Calu3 (cell line): ENCODE measurements around the gene CDK14. TPM values are rescaled to one million over a fixed set of nuclear protein-coding genes. Genes with fewer than 3 reads are reported as not detected.

ENCODE experiments used
- BruUV-seq: library from RNA; stranded (reverse); fragments of 400-500 nt; replicated peaks from 2 replicates; lab custom pipeline; 2021; lab: Mats Ljungman, UMichigan
- CTCF ChIA-PET: fragments of 300-600 bp; sonication (Branson Sonifier 250); formaldehyde crosslinking; loops from one replicate; lab custom pipeline; 2022; ENCODE audit warnings: antibody characterized with exemption; lab: Charles Lee
- DNase-seq: peaks from one replicate; pipeline ENCODE4 v3.0.0; 2022
- H3K27ac Mint-ChIP-seq: one replicate; pipeline ENCODE4 v1.8.0; 2022; ENCODE audit warnings: mixed read lengths; ENCODE audit not compliant: unreplicated experiment
- H3K27me3 Mint-ChIP-seq: one replicate; pipeline ENCODE4 v1.8.0; 2022; ENCODE audit warnings: mixed read lengths; ENCODE audit not compliant: unreplicated experiment
- H3K36me3 Mint-ChIP-seq: one replicate; pipeline ENCODE4 v1.8.0; 2022; ENCODE audit warnings: mild to moderate bottlenecking, moderate library complexity, mixed read lengths; ENCODE audit not compliant: insufficient read depth, unreplicated experiment
- H3K4me1 Mint-ChIP-seq: one replicate; pipeline ENCODE4 v1.8.0; 2022; ENCODE audit warnings: mild to moderate bottlenecking, low read depth, mixed read lengths; ENCODE audit not compliant: unreplicated experiment
- H3K4me3 Mint-ChIP-seq: one replicate; pipeline ENCODE4 v1.8.0; 2022; ENCODE audit warnings: mild to moderate bottlenecking, low read depth, moderate library complexity, mixed read lengths; ENCODE audit not compliant: unreplicated experiment
- H3K9me3 Mint-ChIP-seq: one replicate; pipeline ENCODE4 v1.8.0; 2022; ENCODE audit warnings: low read depth, mixed read lengths; ENCODE audit not compliant: unreplicated experiment
- intact Hi-C: fragments of 100-400 bp; cut with micrococcal nuclease; formaldehyde crosslinking; loops from one replicate; pipeline ENCODE4 v1.10.0; 2022; ENCODE audit not compliant: unreplicated experiment
- total RNA-seq: library from RNA; stranded (reverse); gene quantifications from 2 replicates; pipeline ENCODE4 v1.2.3, GENCODE V29; 2022
- TF ChIP-seq, protein P1 (sequence below): fragments of 200-600 bp; IDR thresholded peaks from one replicate; pipeline ENCODE4 v1.8.0; 2022; ENCODE audit warnings: antibody characterized with exemption; ENCODE audit not compliant: unreplicated experiment

The CDK14 gene
- total RNA-seq, 1 experiment from 2014 or later: 29.4 TPM

DNA sequence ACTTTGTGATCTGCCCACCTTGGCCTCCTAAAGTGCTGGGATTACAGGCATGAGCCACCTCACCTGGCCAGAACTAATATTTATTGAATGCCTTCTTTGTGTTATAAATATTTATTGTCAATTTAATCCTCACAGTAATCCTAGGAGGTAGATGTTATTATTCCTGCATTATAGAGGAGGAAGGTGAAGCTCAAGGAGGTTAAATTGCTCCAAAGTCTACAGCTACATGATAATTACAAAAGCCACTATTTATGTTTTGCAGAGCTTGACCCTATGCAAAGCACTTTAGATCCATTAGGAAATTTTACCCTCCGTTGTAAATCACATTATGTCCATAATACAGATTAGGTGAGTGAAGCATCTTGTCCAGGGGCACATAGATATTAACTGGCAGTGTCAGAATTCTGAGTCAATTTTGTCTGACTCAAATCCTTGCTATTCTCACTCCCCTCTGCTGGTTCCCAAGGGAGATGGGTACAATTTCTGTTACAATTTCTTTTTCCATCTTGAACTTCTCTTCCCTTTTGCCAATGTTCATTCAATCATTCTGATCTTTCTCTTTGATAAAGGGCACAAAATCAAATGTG, 25.7 kb upstream of the CDK14 start:
- no peak for DNase-seq
- TF ChIP-seq, protein P1, sequence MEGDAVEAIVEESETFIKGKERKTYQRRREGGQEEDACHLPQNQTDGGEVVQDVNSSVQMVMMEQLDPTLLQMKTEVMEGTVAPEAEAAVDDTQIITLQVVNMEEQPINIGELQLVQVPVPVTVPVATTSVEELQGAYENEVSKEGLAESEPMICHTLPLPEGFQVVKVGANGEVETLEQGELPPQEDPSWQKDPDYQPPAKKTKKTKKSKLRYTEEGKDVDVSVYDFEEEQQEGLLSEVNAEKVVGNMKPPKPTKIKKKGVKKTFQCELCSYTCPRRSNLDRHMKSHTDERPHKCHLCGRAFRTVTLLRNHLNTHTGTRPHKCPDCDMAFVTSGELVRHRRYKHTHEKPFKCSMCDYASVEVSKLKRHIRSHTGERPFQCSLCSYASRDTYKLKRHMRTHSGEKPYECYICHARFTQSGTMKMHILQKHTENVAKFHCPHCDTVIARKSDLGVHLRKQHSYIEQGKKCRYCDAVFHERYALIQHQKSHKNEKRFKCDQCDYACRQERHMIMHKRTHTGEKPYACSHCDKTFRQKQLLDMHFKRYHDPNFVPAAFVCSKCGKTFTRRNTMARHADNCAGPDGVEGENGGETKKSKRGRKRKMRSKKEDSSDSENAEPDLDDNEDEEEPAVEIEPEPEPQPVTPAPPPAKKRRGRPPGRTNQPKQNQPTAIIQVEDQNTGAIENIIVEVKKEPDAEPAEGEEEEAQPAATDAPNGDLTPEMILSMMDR: no peak
- CTCF ChIA-PET: no interaction called here
- no peaks in the 10 kb centered on the region for H3K27me3 Mint-ChIP-seq
- H3K4me1 Mint-ChIP-seq: no peaks in the 10 kb centered on the region
- no peaks in the 10 kb centered on the region for H3K36me3 Mint-ChIP-seq
- H3K4me3 Mint-ChIP-seq: no peak overlapping the region
- BruUV-seq: no TSS peak
- H3K9me3 Mint-ChIP-seq: no peaks in the 10 kb centered on the region
- no peak overlapping the region for H3K27ac Mint-ChIP-seq
- intact Hi-C loops: no loop called here

DNA sequence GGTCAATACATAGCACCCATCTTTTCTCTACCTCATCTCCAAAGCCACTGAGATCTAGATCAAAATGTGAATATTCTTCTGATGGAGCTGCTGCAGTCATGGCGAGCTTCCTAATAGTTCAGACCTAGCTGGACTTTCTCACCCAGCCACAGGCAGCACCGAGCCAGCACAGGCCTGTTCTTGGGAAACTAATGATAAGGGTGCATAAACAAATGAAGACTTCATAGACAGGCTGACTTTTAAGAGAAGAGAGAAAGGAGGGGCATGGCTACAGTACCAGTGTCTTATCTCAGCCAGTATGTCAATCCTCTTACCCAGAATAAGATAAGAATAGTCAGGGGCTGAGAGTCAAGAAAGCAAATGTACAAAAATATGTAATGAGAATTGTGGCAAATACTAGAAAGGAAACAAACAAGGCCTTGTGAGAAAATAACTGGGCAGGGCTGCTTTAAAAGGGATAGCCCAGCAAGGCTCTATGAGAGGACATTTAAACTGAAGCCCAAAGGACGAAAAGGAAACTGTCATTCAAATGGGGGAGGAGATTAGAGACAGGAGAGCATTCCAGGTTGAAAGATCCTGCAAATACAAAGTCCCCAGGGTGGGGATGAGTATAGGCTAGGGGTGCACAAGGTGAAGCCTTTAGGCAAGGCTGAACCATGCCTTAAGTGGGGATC, 21.8 kb upstream of the CDK14 start:
- Mint-ChIP-seq H3K27ac (no peak overlapping the region), H3K9me3 (no peaks in the 10 kb centered on the region), H3K27me3 (no peaks in the 10 kb centered on the region), H3K36me3 (no peaks in the 10 kb centered on the region), H3K4me3 (no peak overlapping the region), H3K4me1 (no peaks in the 10 kb centered on the region)
- intact Hi-C loops: no loop called here
- CTCF ChIA-PET: no interaction called here
- TF ChIP-seq, protein P1: no peak
- BruUV-seq: no TSS peak
- no peak for DNase-seq

DNA sequence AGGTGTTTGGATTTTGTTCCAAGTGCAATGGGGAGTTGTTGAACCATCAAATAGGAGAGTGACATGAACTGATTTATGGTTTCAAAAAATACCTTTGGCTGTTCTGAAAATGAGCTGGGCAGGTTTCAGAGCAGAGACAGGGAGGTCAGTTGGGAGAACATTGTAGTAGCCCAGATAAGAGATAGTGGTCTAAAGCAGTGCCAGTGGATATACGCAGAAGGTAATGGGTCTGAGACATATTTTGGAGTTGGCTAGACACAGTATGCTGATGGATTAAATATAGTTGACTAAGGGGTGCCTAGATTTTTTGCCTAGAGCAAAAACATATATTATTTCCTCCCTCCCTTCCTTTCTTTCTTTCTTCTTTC, 21.3 kb upstream of the CDK14 start:
- TF ChIP-seq, protein P1: no peak
- DNase-seq: no peak
- CTCF ChIA-PET: no interaction called here
- H3K4me3 Mint-ChIP-seq: no peak overlapping the region
- no peaks in the 10 kb centered on the region for H3K36me3 Mint-ChIP-seq
- BruUV-seq: no TSS peak
- peaks cover under 1% of the 10 kb centered on the region for H3K4me1 Mint-ChIP-seq
- H3K27ac Mint-ChIP-seq: no peak overlapping the region
- no peaks in the 10 kb centered on the region for H3K9me3 Mint-ChIP-seq
- intact Hi-C loops: no loop called here
- H3K27me3 Mint-ChIP-seq: no peaks in the 10 kb centered on the region

DNA sequence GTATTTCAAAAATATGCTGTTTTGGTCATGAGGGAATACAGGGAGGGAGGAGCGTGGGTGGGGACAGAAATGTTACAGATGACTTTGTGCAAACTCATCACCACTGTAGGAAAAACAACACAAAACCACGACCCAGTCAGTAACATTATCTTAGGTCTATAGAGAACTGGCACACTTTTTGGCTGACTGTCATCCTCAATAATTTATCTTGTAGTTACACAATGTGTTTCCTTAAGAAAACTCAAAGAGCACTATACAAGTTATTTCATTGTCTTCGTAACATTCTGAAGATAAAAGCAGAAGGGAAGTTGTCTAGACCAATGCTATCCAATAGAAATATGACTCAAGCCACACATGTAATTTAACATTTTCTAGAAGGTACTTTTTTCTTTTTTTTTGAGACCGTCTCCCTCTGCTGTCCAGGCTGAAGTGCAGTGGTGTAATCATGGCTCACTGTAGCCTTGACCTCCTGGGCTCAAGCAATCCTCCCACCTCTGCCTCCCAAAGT, 16.9 kb upstream of the CDK14 start:
- Mint-ChIP-seq H3K4me1 (peaks cover 17% of the 10 kb centered on the region), H3K9me3 (no peaks in the 10 kb centered on the region), H3K27me3 (no peaks in the 10 kb centered on the region), H3K36me3 (no peaks in the 10 kb centered on the region), H3K27ac (no peak overlapping the region), H3K4me3 (no peak overlapping the region)
- CTCF ChIA-PET: interaction anchor here (0.7 kb wide), 1 partner anchor 258 kb away, joined by 3 read pairs; no protein-coding TSS in a partner anchor
- DNase-seq: peak; percentile 28
- intact Hi-C loops: no loop called here
- no TSS peak for BruUV-seq
- TF ChIP-seq, protein P1: no peak
